GM23248 (cell line): ENCODE measurements around the gene GRPEL1. TPM values are rescaled to one million over a fixed set of nuclear protein-coding genes. Genes with fewer than 3 reads are reported as not detected.

ENCODE experiments used
- DNase-seq: peaks from one replicate; pipeline ENCODE4 v3.0.0-alpha.2; 2015
- H2AFZ ChIP-seq: fragments of 200-600 bp; sonication (generic); 2 replicates; pipeline ENCODE4 v1.6.1; 2016; ENCODE audit warnings: antibody characterized with exemption
- H3F3A ChIP-seq: fragments of 200-600 bp; sonication (generic); 2 replicates; pipeline ENCODE4 v1.6.1; 2016; ENCODE audit warnings: mild to moderate bottlenecking, antibody characterized with exemption, mixed run types; ENCODE audit not compliant: insufficient read depth
- H3K27ac ChIP-seq: fragments of 200-600 bp; sonication (generic); 2 replicates; pipeline ENCODE4 v1.5.1; 2016; ENCODE audit warnings: mild to moderate bottlenecking
- H3K27me3 ChIP-seq: fragments of 200-600 bp; sonication (generic); replicated peaks from 2 replicates; pipeline ENCODE4 v1.6.1; 2016; ENCODE audit warnings: mild to moderate bottlenecking; ENCODE audit not compliant: insufficient read depth
- H3K36me3 ChIP-seq: fragments of 200-600 bp; sonication (generic); 2 replicates; pipeline ENCODE4 v1.6.1; 2016; ENCODE audit warnings: low read depth, mild to moderate bottlenecking
- H3K4me1 ChIP-seq: fragments of 200-600 bp; sonication (generic); 2 replicates; pipeline ENCODE4 v1.6.1; 2016; ENCODE audit warnings: mild to moderate bottlenecking; ENCODE audit not compliant: insufficient read depth
- H3K4me2 ChIP-seq: fragments of 200-600 bp; sonication (generic); one replicate; pipeline ENCODE4 v1.6.1; 2016; ENCODE audit warnings: mild to moderate bottlenecking; ENCODE audit not compliant: unreplicated experiment
- H3K4me3 ChIP-seq: fragments of 200-600 bp; sonication (generic); 2 replicates; pipeline ENCODE4 v1.5.1; 2016; ENCODE audit warnings: mild to moderate bottlenecking
- H3K79me2 ChIP-seq: fragments of 200-600 bp; sonication (generic); 2 replicates; pipeline ENCODE4 v1.6.1; 2016; ENCODE audit warnings: mild to moderate bottlenecking; ENCODE audit not compliant: insufficient read depth
- H3K9ac ChIP-seq: fragments of 200-600 bp; sonication (generic); 2 replicates; pipeline ENCODE4 v1.6.1; 2016; ENCODE audit warnings: mild to moderate bottlenecking
- H3K9me2 ChIP-seq: fragments of 200-600 bp; sonication (generic); 2 replicates; pipeline ENCODE4 v1.6.1; 2016; ENCODE audit warnings: mixed run types, mild to moderate bottlenecking, moderate library complexity; ENCODE audit not compliant: insufficient read depth
- H3K9me3 ChIP-seq: fragments of 200-600 bp; sonication (generic); one replicate; pipeline ENCODE4 v1.6.1; 2017; ENCODE audit warnings: low read depth
- H4K20me1 ChIP-seq: fragments of 200-600 bp; sonication (generic); 2 replicates; pipeline ENCODE4 v1.6.0; 2016; ENCODE audit not compliant: insufficient read depth
- EZH2 ChIP-seq: fragments of 200-600 bp; sonication (generic); IDR thresholded peaks from 2 replicates; pipeline ENCODE4 v1.6.1; 2018; ENCODE audit warnings: antibody characterized with exemption, mild to moderate bottlenecking; ENCODE audit not compliant: insufficient read depth, poor library complexity, severe bottlenecking
- EZH2phosphoT487 ChIP-seq: fragments of 200-600 bp; sonication (generic); IDR thresholded peaks from 2 replicates; pipeline ENCODE4 v1.6.1; 2018; ENCODE audit warnings: antibody characterized with exemption, moderate library complexity, mild to moderate bottlenecking, low read depth; ENCODE audit not compliant: insufficient read depth
- WGBS, 2 experiments: methylation state at CpG; one replicate each; pipeline ENCODE4 v1.1.6; 2015 to 2017; ENCODE audit warnings: low lambda C conversion rate in 2 of 2, low coverage in 1 of 2; ENCODE audit errors: missing lambda C conversion rate in 2 of 2; 5-methylcytosine and 5-hydroxymethylcytosine counted together
- in situ Hi-C: fragments of 300-500 bp; cut with MboI; formaldehyde crosslinking; loops from 2 replicates; pipeline ENCODE4 v1.15.0; 2020
- polyA plus RNA-seq: library from polyadenylated mRNA; unstranded; fragments of >200 nt; fragmentation: Nextera tagmentation; extraction: Ambion mirVana; gene quantifications from 2 replicates; pipeline ENCODE4 v1.2.1, GENCODE V29; 2016
- total RNA-seq: library from RNA; depleted of rRNA; stranded (reverse); fragments of >200 nt; shearing (Covaris generic); gene quantifications from 2 replicates; pipeline ENCODE4 v1.2.3, GENCODE V29; 2014

GRPEL1 gene
- total and polyA plus RNA-seq, 2 experiments from 2014 or later, result 41.8 to 85.5 TPM

DNA sequence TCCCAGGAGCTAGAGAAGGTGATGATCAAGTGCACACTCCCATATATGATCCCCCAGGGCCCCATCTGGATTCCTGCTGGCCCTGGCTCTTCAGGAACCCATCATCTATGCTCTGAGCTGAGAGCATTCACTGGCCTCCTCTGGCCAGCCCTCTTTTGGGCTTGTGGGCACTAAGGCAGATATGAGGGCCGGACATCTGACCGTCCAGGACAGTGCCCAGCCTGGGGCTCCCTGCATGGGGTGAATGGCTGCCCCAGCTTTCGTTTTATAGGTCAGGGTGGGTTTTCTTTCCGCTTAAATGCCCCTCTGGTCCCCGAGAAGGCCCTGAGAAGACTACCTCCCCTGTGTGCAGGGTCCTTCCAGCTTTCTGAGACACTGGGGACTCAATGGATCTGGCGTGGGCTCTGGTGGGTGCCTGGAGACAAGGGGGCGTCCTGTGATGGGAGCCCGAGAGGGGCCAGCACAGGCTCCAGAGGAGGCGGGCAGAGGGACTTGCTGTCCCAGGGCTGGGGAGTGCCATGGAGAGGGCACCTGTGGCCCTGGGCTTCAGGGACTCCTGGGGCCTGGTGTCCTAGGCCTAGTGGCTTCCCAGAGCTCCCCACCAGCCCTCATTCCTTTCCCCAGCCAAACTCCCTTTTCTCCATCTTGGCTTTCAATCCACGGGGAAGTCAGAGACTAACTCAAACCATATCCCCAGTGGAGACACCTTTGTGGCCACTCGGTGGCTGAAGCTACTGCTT is 39.5 kb upstream of the GRPEL1 start:
- no peaks in the 10 kb centered on the region for H3K79me2 ChIP-seq
- no peak for DNase-seq
- no peak overlapping the region for H3K4me3 ChIP-seq
- no peak overlapping the region for H3K4me2 ChIP-seq
- H3K4me1 ChIP-seq, result peaks cover 6% of the 10 kb centered on the region; the same call in 1 of the 2 replicates
- no peak overlapping the region for H3K9ac ChIP-seq
- 61 to 73% methylated on average over 11 of the region's 11 CpGs for WGBS, 2 experiments
- H3F3A ChIP-seq, result no peaks in the 10 kb centered on the region
- H3K9me2 ChIP-seq, result no peaks in the 10 kb centered on the region
- no peaks in the 10 kb centered on the region for H3K27me3 ChIP-seq
- H4K20me1 ChIP-seq, result no peaks in the 10 kb centered on the region
- no peaks in the 10 kb centered on the region for H3K9me3 ChIP-seq
- no peak overlapping the region for H2AFZ ChIP-seq
- TF ChIP-seq EZH2phosphoT487 (no peak), EZH2 (no peak)
- no peaks in the 10 kb centered on the region for H3K36me3 ChIP-seq
- in situ Hi-C loops, result no loop called here
- no peak overlapping the region for H3K27ac ChIP-seq

- Histone ChIP-seq H3F3A (no peaks in the 10 kb centered on the region), H3K4me1 (peaks cover 9% of the 10 kb centered on the region; the same call in 1 of the 2 replicates), H3K4me3 (no peak overlapping the region), H3K27ac (no peak overlapping the region), H3K4me2 (no peak overlapping the region), H3K36me3 (no peaks in the 10 kb centered on the region), H3K9me2 (no peaks in the 10 kb centered on the region), H3K9ac (no peak overlapping the region), H3K9me3 (no peaks in the 10 kb centered on the region), H3K27me3 (no peaks in the 10 kb centered on the region), H2AFZ (no peak overlapping the region), H4K20me1 (no peaks in the 10 kb centered on the region), H3K79me2 (no peaks in the 10 kb centered on the region)
- in situ Hi-C loops, result no loop called here
- DNase-seq, result peak; percentile 18
- 52 to 56% methylated on average over 15 of the region's 15 CpGs for WGBS, 2 experiments
- TF ChIP-seq EZH2 (no peak), EZH2phosphoT487 (no peak)
Observed at GRCh38 chr4:7105276-7105675, 37.4 kb upstream of the GRPEL1 start.

GRCh38 chr4:7104366-7105031 is 36.6 kb upstream of the GRPEL1 start:
- in situ Hi-C loops, result no loop called here
- Histone ChIP-seq H3K9me3 (no peaks in the 10 kb centered on the region), H3F3A (no peaks in the 10 kb centered on the region), H3K9ac (no peak overlapping the region), H3K4me1 (peaks cover 9% of the 10 kb centered on the region; the same call in 1 of the 2 replicates), H3K9me2 (no peaks in the 10 kb centered on the region), H3K4me3 (no peak overlapping the region), H3K27me3 (no peaks in the 10 kb centered on the region), H3K36me3 (no peaks in the 10 kb centered on the region), H2AFZ (no peak overlapping the region), H3K79me2 (no peaks in the 10 kb centered on the region), H3K4me2 (no peak overlapping the region), H3K27ac (no peak overlapping the region), H4K20me1 (no peaks in the 10 kb centered on the region)
- 81 to 85% methylated on average over 6 to 7 of the region's 7 CpGs for WGBS, 2 experiments
- no peak for TF ChIP-seq EZH2phosphoT487
- TF ChIP-seq EZH2, result no peak
- no peak for DNase-seq

GRCh38 chr4:7103607-7104365 is 35.9 kb upstream of the GRPEL1 start:
- H3F3A ChIP-seq, result no peaks in the 10 kb centered on the region

More at GRCh38 chr4:7103607-7104365, 35.9 kb upstream of the GRPEL1 start:
- Histone ChIP-seq H4K20me1 (no peaks in the 10 kb centered on the region), H3K4me2 (peak overlapping the region; percentile 76), H3K4me3 (peak overlapping the region; percentile 80), H3K79me2 (no peaks in the 10 kb centered on the region), H3K4me1 (peaks cover 9% of the 10 kb centered on the region; the same call in 1 of the 2 replicates), H3K27me3 (no peaks in the 10 kb centered on the region), H3K9ac (no peak overlapping the region), H3K27ac (no peak overlapping the region), H3K9me3 (no peaks in the 10 kb centered on the region), H3K9me2 (no peaks in the 10 kb centered on the region), H2AFZ (peak overlapping the region; percentile 92), H3K36me3 (no peaks in the 10 kb centered on the region)
- 20 to 22% methylated on average over 21 of the region's 21 CpGs for WGBS, 2 experiments
- no peak for DNase-seq
- TF ChIP-seq EZH2, result no peak
- in situ Hi-C loops, result no loop called here
